ENCODE results near the gene PPP2R2C.

The PPP2R2C gene

DNA sequence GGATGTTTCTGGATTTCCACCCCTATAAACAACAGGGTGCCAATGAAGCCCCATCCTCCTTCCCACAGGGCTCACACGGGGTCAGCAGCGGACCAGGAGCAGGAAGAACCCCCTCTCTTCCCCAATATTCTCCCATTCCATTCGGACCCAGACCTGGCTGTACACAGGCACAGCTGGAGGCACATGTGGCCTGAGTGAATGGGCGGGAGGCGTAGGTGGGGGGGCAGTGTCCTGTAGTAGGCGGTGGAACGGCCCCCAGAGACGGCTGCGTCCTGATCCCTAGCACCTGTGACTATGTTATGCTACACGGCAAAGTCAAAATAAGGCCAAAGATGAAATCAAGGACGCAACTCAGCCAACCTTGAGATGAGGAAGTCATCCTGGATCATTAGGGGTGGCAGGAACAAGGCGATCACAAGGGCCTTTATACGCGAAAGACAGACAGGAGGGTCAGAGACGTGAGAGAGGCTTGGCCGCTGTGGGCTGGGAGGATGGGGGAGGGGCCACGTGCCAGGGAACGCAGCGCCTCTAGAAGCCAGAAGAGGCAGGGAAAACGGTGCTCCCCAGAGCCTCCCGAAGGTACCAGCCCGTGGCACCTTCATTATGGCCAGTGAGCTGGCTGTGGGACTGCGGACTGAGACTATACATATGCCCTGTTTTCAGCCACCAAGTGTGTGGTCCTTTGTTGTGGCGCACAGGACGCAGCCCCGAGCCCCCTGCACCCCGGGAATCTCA, 127.2 kb downstream of the PPP2R2C start:
- no peak for DNase-seq (ENCODE audit: low spot score)

DNA sequence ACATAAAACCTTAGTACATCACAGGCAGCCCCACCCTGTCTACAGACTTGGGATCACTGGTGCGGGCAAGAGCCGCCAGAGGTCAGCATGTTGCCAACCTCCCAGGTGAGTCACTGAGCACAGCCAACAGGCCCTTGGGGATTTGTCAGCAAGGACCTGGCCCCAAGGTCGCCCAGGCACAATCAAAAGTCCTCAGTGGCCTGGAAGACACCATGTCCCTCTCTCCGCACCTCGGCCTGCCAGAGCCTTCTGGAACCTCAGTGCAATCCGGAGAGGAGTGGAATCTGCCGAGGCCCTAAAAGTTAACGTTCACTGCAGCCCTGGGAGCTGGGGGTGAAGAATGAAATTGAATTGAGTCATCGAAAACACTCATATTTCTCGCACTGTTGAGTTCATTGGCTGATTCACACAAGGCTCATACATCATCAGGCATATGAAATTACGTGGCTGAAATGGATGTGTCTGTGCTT, 128.4 kb downstream of the PPP2R2C start:
- no peak for DNase-seq (ENCODE audit: low spot score)

DNA sequence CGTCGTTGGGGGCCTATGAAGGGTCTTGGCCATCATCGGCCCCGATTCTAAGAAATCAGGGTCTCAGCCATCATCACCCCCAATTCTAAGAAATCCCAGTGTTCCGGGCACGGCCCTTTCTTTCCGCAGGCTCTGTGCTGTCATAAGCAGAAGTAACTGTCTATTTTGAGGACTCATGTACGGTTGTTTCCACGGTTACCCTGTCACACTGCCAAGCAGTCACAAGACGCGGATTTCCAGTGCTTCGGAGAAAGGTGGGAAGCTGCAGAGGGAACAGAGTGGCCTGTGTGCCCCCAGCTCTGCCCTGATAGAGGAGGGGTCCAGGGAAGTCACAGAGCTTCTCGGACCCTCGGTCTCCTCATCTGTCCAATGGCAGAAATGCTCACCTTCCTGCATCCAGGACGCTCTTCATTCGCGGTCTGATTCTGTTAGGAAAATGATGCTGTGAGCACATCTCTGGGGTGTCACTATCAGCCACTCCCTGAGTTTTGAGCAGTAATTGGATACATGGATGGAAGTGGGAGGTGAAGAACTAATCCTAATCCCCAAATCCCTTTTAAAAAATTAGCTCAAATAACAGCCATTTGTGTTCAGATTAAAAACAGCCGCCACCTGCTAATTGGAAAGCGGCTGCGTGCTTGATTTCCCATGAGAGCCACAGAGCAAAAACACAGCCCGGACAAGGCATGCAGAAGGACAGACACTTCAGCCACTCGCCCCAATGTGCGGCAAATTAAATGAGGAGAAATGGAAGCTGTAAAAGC, 129.7 kb downstream of the PPP2R2C start:
- peak; percentile 31 for DNase-seq (ENCODE audit: low spot score)

DNA sequence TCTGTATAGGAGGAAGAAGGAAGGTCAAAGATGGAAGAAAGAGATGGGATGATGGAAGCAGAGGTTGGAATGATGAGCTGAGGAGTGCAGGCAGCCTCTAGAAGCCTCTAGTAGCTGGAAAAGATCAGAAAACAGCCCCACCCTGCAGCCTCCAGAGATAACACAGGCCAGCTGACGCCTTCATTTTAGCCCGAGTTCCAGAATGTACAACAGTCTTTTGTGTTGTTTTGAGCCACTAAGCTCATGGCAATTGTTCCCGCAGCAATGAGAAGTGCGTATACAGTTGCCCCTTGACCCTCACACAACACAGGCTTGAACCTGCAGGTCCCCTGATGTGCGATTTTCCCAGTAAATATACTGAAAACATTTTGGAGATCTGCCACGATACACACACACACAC, 130.7 kb downstream of the PPP2R2C start:
- DNase-seq (ENCODE audit: low spot score) = peak; percentile 32

DNA sequence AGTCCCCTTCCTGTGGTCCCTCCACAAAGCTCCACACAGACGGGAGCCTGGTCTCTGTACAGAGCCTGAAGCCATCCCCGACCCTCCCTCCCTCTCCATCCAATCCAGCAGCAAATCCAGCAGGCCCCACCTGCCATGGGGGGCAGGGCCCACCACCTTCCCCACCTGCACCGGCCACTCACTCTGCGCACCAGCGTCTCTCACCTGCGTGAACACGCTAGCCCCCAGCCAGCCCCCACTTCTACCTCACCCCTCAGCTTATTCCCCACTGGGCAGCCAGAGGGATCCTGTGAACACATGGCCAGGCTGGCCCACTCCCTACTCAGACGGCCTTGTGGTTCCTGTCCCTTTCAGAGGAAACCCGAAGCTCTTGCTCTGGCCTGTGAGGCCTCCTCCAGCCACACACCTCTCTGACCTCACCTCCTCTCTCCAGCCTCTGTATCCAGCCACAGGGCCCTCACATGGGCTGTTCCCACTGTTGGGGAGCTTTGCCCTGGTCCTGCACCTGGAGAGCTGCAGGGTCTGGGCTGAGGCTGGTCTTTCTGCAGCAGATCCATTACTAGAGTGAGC, 131.9 kb downstream of the PPP2R2C start:
- DNase-seq (ENCODE audit: low spot score) = no peak

DNA sequence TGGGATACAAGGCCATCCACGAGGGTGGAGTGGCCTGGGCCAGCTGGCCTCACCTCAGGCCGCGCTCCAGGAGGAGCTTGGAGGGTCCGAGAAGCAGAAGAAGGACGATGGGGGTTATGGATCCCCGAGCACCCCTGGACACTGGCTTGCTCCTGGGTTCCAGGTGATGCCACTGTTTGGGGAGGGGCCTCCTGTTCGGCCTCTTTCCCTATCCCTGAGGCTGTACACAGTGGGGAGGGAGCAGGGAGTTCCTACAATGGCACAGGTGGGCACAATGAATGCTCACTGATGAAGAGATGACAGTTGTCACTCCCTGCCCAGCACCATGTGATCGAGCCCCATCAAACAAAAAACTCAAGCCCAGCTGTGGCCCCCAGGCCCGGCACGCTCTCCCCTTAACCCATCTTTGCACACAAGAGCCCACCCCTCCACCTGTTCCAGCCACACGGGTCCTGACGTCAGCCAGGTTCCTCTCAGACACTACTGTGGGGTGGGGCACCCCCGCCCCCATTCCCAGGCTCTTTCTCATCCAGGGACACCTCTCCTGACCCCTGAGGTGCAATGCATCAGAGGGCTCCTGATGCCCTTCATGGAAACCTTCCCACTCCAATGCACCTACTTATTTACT, 132.5 kb downstream of the PPP2R2C start:
- DNase-seq (ENCODE audit: low spot score) = no peak

DNA sequence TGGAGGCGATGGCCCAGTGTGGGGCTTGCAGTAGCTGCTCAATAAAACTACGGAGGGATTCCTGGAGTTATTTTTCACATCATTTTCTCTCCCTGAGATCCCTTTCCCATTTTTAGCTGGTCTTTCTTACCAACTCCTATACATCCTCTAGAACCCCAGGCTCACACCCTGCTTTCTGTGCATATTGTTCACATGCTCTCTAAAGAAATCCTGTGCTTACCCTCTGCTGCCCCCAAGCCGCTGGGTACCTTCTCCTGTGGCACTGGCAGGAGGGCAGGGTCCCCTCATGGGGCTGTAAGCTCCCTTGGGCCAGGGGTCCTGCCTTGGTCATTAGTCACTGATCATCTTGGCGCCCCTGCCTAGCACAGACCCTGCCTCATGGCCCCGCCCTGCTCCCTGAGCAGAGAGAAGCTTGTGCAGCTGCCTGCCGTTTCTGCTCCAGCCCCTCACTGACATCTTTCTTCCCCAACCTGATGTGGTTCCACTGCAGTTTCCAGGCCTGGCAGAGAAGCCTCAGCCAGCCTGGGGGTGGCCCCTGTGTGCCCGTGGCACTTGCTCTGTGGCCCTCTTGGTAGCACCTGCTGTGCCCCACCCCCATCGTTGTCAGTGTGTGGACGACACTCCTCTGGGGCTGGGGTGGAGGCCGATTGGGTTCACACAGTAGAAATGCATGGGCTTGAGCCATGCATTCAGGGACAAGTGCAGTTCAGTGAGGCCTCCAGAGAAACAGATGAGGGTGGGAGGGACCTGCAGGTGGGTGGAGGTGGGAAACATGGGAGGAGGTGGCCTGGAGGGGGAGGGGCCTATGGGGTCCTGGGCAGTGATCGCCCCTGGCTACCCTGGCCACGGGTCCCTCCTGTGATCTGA, 133.2 kb downstream of the PPP2R2C start:
- DNase-seq (ENCODE audit: low spot score) = no peak

DNA sequence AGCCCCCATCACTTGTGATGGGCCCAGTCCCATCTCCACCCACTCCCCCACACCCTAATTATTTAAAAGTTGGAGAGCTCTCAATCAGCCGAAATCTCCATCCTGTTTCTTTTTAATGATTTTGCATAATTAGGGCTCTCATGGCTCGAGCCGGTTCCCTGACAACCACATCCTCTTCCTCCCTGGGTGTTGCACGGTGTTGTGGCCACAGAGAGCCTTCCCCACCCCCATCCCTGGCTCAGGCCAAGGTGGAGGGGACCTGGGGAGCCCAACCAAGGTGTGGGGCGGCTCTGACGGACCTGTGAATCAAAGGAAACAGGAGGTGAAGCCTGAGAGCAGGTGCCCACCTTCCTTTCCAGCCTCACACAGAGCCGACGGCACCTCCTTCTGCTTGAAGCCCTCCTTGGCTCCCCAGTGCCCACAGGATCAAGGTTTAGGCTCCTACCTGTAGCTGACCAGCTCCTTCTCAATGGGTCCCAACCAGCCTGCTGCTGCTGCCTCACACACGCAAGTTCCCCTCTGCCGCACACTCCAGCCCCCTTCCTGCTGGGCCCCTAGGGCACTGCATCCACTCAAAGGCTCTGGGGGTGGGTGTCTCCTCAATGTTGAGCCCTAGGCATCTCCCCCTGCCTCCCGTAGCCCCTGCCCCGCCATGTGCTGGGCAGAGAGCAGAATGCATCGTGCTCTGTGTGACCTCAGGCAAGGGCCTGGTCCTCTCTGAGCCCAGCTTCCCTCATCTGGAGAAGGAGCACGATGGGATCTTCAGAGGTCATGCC, 134.1 kb downstream of the PPP2R2C start:
- no peak for DNase-seq (ENCODE audit: low spot score)

DNA sequence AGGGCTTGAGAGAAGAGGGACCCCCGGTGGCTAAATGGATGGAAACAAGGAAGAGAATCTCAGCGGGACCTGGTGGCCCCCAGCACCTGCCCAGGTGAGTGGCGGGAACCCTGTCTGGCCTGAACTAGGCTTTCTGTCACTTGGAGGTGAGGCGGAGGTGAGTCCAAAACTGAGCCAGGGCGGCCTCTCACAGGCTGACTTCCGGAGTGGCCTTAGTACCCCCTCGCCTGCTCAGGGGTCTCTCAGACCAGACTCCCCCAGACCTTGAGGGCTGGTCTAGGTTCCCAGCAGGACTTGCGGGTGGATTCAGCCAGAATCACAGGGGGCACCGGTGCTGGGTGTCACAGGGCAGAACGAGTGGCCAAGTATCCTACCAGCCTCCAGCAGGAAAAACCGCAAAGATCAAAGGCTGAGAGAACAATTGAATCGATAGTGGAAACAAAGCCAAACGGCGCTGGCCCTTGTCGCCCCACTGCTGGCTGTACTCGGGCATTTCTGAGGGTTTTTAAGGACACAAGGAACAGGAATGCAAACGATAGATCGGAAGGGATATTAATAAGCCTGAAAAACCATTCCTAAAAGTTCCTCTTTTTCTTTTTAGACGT, 135.0 kb downstream of the PPP2R2C start:
- no peak for DNase-seq (ENCODE audit: low spot score)

DNA sequence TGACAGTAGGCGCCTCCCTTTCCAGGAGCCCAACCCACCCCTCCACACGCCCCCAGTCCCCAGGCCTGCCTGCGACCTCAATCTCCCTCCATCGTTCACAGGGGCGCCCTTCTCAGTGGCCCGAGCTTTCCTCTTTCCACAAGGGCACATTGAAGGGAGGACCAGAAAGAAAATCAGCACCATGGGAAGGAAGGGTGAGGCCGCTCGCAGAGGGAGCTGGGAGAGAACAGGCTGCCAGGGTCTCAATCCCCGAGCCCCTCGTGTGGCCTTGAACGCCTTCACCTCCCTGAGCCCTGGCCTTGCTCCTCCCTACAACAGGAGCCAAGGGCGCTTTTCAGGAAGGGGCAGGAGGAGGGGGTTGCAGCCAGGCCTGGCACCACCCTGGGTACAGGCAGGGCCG, 136.2 kb downstream of the PPP2R2C start:
- no peak for DNase-seq (ENCODE audit: low spot score)

DNA sequence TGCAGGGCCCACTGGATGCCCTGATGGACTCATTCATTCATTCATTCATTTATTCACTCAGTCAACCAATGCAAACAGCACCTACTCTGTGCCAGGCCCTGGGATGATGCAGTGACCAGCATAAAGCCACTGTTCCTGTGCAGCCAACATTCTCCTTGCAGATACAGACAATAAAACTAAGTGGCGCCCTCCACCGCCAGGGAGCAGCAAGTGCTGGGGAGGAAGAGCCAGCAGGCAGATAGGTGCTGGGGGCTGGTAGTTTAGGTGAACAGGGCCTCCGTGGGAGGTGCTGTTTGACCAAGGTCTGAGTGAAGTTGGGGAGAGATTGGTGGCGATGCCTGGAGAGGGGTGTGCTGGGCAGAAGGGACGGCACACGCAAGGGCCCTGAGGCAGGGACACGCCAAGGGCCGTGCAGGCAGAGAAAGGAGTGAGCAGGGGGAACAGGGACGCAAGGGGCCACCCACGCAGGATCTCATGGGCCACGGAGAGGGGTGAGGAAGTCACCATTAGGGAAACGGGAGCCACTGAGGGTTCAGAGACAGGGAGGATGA, 137.3 kb downstream of the PPP2R2C start:
- DNase-seq (ENCODE audit: low spot score) = no peak

DNA sequence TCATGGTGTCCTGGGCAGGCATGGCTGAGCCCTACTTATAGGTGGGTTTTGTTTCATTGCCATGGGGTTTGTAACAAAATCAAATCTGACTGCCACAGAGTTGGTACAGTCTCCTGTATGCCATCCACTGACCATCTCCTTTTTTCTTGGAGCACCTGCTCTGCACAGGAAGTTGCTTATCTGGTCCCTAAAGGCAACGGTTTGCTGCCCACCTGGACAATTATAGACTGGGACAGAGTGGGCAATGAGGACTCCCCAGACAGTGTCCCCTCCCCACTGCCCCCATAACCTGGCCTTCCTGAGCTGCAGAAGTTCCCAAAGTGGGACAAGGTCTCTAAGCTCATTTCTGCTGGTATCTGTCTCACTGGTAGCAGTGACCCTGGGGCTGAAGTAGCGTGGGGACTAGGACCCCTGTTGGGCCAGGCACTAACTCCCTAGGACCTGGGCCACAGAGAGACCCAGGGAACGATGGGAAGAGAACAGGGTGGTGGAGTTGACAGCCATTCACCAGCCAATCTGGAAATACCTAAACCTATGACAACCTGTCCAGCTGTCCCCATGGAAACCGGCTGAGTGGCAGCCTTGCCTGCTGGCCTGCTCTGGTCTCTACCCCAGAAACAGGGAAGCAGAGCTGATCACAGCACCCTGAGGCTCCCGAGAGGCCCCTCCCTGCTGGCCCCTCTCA, 138.1 kb downstream of the PPP2R2C start:
- DNase-seq (ENCODE audit: low spot score) = no peak

DNA sequence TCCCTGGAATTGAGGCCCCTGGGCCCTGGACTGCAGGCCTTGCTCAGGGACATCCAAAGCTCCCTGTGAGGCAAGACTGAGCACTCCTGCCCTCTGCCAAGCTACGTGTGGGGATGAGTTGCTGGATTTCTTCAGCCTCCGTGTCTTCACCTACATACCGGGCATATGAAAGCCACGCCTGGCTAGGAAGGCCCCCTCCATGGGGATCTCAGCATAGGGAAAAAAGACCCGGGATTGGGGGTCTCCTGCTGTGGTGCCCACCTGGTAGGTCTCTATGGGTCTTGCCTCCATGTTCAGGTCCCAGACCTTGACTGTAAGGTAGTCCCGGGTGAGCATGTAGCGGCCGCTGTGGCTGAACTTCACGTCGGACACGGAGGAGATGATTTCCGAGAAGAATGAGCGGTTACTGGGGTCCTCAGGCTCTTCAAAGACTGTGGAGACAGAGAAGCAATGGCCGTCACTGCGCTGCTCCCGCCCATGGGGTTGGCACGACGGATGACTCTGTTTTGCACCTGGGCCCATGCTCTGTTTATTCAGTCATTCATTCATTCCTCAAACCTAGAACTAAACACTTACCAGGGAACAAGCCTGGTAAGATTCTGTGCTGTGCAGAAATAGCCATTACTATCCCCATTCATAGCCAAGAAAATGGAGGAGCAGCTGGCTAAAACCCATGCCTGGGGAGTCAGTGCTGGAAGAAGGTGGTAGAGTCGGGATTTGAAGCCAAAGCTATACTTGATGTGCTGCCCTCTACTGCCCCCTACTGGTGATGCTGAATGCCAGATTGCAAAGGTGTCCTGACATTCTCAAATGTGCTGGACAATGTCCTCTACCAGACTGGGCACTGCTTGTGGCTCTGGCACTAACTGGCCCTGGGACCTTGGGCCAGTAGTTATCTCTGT, 138.9 kb downstream of the PPP2R2C start:
- no peak for DNase-seq (ENCODE audit: low spot score)

DNA sequence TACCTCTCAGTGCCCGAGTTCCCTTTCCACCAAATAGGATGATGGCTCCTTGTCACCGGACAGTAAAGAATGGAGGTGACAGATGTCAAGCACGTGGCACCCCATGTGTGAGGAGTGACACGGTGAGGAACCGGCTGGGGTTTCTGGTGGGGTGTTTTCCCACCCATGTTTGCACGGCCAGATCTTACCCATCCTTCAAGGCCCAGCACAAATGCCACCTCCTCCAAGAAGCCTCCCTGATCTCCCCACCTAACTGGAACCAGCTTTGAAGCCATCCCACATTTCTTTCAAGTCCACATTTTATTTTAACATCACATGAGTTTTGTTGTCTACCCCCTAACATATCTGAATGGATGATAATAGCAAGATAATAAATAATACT, 139.8 kb downstream of the PPP2R2C start:
- no peak for DNase-seq (ENCODE audit: low spot score)

DNA sequence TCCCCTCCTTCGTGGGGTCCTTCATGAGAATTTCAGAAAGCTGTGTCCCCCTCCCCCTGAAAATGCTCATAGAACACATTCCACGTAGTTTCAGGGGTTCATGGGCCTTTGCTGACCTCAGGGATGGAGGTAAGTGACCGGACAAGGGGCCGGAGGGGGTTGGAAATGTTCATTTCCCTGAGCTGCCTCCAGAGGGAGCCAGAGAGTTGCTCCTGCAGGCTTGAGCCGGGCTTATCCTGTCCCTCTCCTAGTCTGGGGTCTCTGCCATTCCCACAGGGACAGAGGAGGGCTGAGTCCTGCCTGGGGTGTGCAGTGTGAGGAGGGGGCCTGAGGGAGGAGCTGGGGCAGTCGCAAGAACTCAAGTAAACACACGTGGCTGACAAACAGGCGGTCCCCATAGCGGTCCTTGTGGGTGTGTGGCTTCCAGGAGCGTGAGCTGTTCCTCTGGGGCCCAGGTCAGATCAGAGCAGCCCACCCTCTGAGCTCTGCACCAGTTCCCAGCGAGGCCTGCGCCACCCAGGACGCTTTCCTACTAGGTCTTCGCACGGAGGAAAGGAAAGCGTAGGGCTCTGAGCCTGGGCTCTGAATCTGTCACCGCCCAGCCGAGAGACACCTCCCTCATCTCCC, 140.3 kb downstream of the PPP2R2C start:
- peak; percentile 33 for DNase-seq (ENCODE audit: low spot score)

DNA sequence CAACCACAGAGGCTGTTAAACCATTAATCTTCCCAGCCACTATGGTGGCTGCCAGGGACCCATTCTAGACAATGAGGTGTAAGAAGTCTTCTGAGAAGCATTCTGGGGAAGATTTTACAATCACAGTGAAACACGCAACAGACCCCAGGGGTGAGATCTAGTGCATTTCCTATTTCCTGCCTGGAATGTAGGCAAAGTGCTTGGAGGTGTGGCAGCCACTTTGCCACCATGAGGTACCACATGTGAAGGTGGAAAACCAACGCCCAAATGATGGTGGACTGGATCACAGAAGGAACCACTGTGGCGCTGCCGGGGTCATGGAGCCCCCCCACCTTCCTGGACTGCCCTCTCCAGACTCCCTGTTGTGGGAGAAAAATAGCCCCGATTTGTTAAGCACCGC, 140.9 kb downstream of the PPP2R2C start:
- no peak for DNase-seq (ENCODE audit: low spot score)

DNA sequence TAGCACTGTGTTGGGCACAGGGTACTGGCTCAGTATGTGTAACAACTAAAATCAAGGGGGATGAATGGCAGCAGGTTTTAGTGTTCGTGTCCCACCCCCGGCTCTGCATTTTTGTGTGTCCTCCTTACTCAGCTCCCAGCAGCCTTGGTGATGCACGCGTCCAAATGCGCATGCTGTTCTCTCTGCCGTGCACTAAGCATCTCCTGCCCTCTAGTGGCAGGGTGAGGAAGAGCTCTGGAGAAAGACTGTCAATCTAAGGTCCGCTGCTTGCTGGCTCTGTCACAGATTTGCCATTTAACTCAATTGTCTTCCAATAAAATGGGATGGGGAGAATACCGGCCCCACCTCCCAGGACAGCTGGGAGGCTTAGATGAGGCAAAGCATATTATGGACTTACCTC, 141.4 kb downstream of the PPP2R2C start:
- no peak for DNase-seq (ENCODE audit: low spot score)

DNA sequence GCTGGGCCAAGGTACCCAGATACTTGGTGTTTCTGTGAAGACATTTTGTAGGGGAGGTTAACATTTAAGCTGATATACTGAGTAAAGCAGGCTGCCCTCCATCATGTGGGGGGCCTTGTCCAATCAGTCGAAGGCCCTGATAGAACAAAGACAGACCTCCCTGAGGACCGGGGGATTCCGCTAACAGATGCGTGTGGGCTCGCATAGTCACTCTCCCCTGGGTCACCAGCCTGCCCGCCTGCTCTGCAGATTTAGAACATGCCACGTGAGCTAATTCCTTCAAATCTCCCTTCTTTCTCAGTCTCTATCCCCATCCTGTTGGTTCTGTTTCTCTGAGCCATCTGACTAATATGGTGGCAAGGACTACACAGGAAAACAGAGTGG, 142.0 kb downstream of the PPP2R2C start:
- no peak for DNase-seq (ENCODE audit: low spot score)
